HepG2 (cell line): ENCODE data around the gene PLXNA4. TPM values are rescaled to one million over a fixed set of nuclear protein-coding genes. Genes with fewer than 3 reads are reported as not detected.

Experiments
- ATAC-seq: fragments of 200-7000 bp; cut with Tn5 transposase; 3 replicates; pipeline ENCODE4 v1.9.1; 2020; ENCODE audit warnings: mild to moderate bottlenecking, moderate library complexity
- BruUV-seq: library from RNA; stranded (reverse); fragments of 400-500 nt; replicated peaks from 2 replicates; lab custom pipeline; 2021; lab: Mats Ljungman, UMichigan
- CTCF ChIA-PET: fragments of 300-600 bp; formaldehyde crosslinking; extraction: SDS; loops from one replicate; lab custom pipeline; 2021; ENCODE audit warnings: low total read pairs, inconsistent platforms, low intra/inter-chr PET ratio; lab: Yijun Ruan, JAX
- POLR2A ChIA-PET: fragments of 350-600 bp; sonication (Branson Sonifier 250); formaldehyde crosslinking; loops from one replicate; lab custom pipeline; 2020; ENCODE audit warnings: antibody characterized with exemption, inconsistent platforms; lab: Yijun Ruan, JAX
- DNase-seq: peaks from one replicate; pipeline ENCODE4 v3.0.0-alpha.2; 2015; ENCODE audit warnings: low spot score
- FAIRE-seq: peaks from 3 replicates; lab custom pipeline; 2011; peaks lifted over from hg19 to GRCh38; lab: Jason Lieb, UNC
- H2AFZ ChIP-seq: one replicate; pipeline ENCODE4 v1.6.1; 2011; ENCODE audit warnings: low read length, inconsistent platforms
- H3K27ac ChIP-seq: fragments of 300-600 bp; 3 replicates; pipeline ENCODE4 v1.8.0; 2011; ENCODE audit warnings: mixed run types, mild to moderate bottlenecking, mixed read lengths, low read length, inconsistent platforms; ENCODE audit not compliant: insufficient read depth; ENCODE audit errors: extremely low read length
- H3K27me3 ChIP-seq, 2 experiments: fragments of 200-600 bp in 1 of 2; 2 replicates in 1 of 2; 3 replicates in 1 of 2; pipeline versions ENCODE4 v1.6.0 to v1.8.0; 2011; ENCODE audit warnings: low read length in 2 of 2, mild to moderate bottlenecking in 2 of 2, moderate library complexity in 2 of 2, inconsistent platforms in 1 of 2; ENCODE audit not compliant: insufficient read depth in 2 of 2, control insufficient read depth in 1 of 2
- H3K36me3 ChIP-seq, 2 experiments: fragments of 200-600 bp in 1 of 2; replicated peaks in 1 of 2; 2 replicates in 1 of 2; 3 replicates in 1 of 2; pipeline versions ENCODE4 v1.5.1 to v1.8.0; 2011; ENCODE audit warnings: low read length in 2 of 2, inconsistent platforms in 1 of 2; ENCODE audit not compliant: insufficient read depth in 2 of 2, control insufficient read depth in 1 of 2
- H3K4me1 ChIP-seq: 2 replicates; pipeline ENCODE4 v1.5.1; 2012; ENCODE audit warnings: low read length, inconsistent platforms; ENCODE audit not compliant: insufficient read depth
- H3K4me2 ChIP-seq: 2 replicates; pipeline ENCODE4 v1.6.0; 2011; ENCODE audit warnings: low read depth, low read length, inconsistent platforms
- H3K4me3 ChIP-seq, 3 experiments: fragments of 200-600 bp in 1 of 3; sonication (generic), shearing (Covaris generic) in 1 of 3; replicated peaks in 1 of 3; 2 replicates each; pipeline ENCODE4 v1.5.1; 2011 to 2016; ENCODE audit warnings: low read length in 3 of 3, inconsistent platforms in 2 of 3, low read depth in 2 of 3, mild to moderate bottlenecking in 2 of 3, control low read depth in 1 of 3, mixed read lengths in 1 of 3; ENCODE audit not compliant: insufficient read depth in 1 of 3
- H3K79me2 ChIP-seq: one replicate; pipeline ENCODE4 v1.6.1; 2011; ENCODE audit warnings: low read length, inconsistent platforms; ENCODE audit not compliant: insufficient read depth
- H3K9ac ChIP-seq: 2 replicates; pipeline ENCODE4 v1.6.0; 2011; ENCODE audit warnings: mild to moderate bottlenecking, low read depth, low read length, inconsistent platforms; ENCODE audit not compliant: insufficient read depth
- H3K9me3 ChIP-seq: 2 replicates; pipeline ENCODE4 v1.5.1; 2012; ENCODE audit warnings: mild to moderate bottlenecking, low read length
- H4K20me1 ChIP-seq: 2 replicates; pipeline ENCODE4 v1.6.0; 2011; ENCODE audit warnings: inconsistent platforms, mild to moderate bottlenecking, low read length, moderate library complexity; ENCODE audit not compliant: insufficient read depth
- ARID2 ChIP-seq: sonication (generic); formaldehyde crosslinking; IDR thresholded peaks from 2 replicates; pipeline ENCODE4 v1.8.1; 2022; ENCODE audit warnings: mild to moderate bottlenecking, missing genetic modification reagents, borderline replicate concordance
- IRX3 ChIP-seq: sonication (generic); formaldehyde crosslinking; IDR thresholded peaks from 2 replicates; pipeline ENCODE4 v1.8.1; 2023; ENCODE audit warnings: mild to moderate bottlenecking, low read depth, missing genetic modification reagents, borderline replicate concordance
- NFIB ChIP-seq: sonication (generic); formaldehyde crosslinking; IDR thresholded peaks from 2 replicates; pipeline ENCODE4 v1.9.0; 2021; ENCODE audit warnings: missing genetic modification reagents, mild to moderate bottlenecking, borderline replicate concordance
- SMC3 ChIP-seq: IDR thresholded peaks from 2 replicates; pipeline ENCODE4 v1.6.1; 2011; ENCODE audit warnings: low read length, improper control_type of control experiment
- TEAD3 ChIP-seq: optimal IDR thresholded peaks from 2 replicates; pipeline ENCODE3; 2016; ENCODE audit warnings: borderline replicate concordance
- WIZ ChIP-seq: sonication (generic); formaldehyde crosslinking; IDR thresholded peaks from 2 replicates; pipeline ENCODE4 v1.5.1; 2020; ENCODE audit warnings: mild to moderate bottlenecking, missing genetic modification reagents
- ZNF143 ChIP-seq: sonication (generic); formaldehyde crosslinking; IDR thresholded peaks from 2 replicates; pipeline ENCODE4 v1.4.0; 2020; ENCODE audit warnings: missing genetic modification reagents
- ZNF782 ChIP-seq: sonication (generic); formaldehyde crosslinking; IDR thresholded peaks from 2 replicates; pipeline ENCODE4 v1.4.0; 2020; ENCODE audit warnings: missing genetic modification reagents, mild to moderate bottlenecking, borderline replicate concordance
- WGBS: methylation state at CpG from one replicate; pipeline ENCODE4 v1.1.6; 2017; ENCODE audit warnings: low lambda C conversion rate; 5-methylcytosine and 5-hydroxymethylcytosine counted together
- in situ Hi-C: cut with HindIII; loops from 2 replicates; pipeline ENCODE4 v1.10.0; 2017; ENCODE audit warnings: low pct_unique_long_range_greater_than_20kb; ENCODE audit not compliant: extremely low pct_ligation_motif_present
- intact Hi-C: fragments of 100-400 bp; cut with micrococcal nuclease; formaldehyde crosslinking; loops from one replicate; pipeline ENCODE4 v1.10.0; 2022; ENCODE audit not compliant: unreplicated experiment
- polyA plus RNA-seq, 8 experiments: library from polyadenylated mRNA; depleted of rRNA in 3 of 8; stranded (reverse) in 7 of 8; unstranded in 1 of 8; fragments of >200 nt; fragmentation: Illumina TruSeq in 4 of 8; extraction: Trizol in 4 of 8; gene quantifications; 2 replicates each; pipeline versions ENCODE4 v1.2.1 to v1.2.3, GENCODE V29; 2011 to 2016; ENCODE audit warnings: low read depth in 4 of 8, missing spikeins in 1 of 8, mixed read lengths in 1 of 8; ENCODE audit not compliant: insufficient read depth in 1 of 8
- total RNA-seq, 5 experiments: library from RNA; depleted of rRNA; stranded (reverse); fragments of >200 nt; fragmentation: Illumina TruSeq; extraction: Trizol; gene quantifications; 2 replicates each; pipeline ENCODE4 v1.2.3, GENCODE V29; 2016; ENCODE audit warnings: low read depth in 1 of 5
- TF ChIP-seq, protein P1 (sequence below): sonication (generic); formaldehyde crosslinking; IDR thresholded peaks from 2 replicates; pipeline ENCODE4 v1.4.0; 2020; ENCODE audit warnings: missing genetic modification reagents
- TF ChIP-seq, protein P2 (sequence below): sonication (generic); formaldehyde crosslinking; IDR thresholded peaks from 2 replicates; pipeline ENCODE4 v1.8.1; 2022; ENCODE audit warnings: low read depth, mild to moderate bottlenecking, missing genetic modification reagents
- TF ChIP-seq, protein P3 (sequence below): IDR thresholded peaks from 2 replicates; pipeline ENCODE4 v1.6.1; 2016; ENCODE audit warnings: missing compliant biosample characterization, missing genetic modification reagents, borderline replicate concordance
- TF ChIP-seq, protein P4 (sequence below): sonication (generic); formaldehyde crosslinking; conservative IDR thresholded peaks from 2 replicates; pipeline ENCODE4 v1.8.1; 2023; ENCODE audit warnings: missing genetic modification reagents
- TF ChIP-seq, protein P5 (sequence below): sonication (generic); formaldehyde crosslinking; IDR thresholded peaks from 2 replicates; pipeline ENCODE4 v1.5.1; 2020; ENCODE audit warnings: missing genetic modification reagents, mild to moderate bottlenecking, borderline replicate concordance

Gene PLXNA4
- total and polyA plus RNA-seq, 2 of the 13 experiments (the other 11 are each of a cell fraction or from before 2014, with no cell fraction given), result 0.01 to 0.04 TPM

DNA sequence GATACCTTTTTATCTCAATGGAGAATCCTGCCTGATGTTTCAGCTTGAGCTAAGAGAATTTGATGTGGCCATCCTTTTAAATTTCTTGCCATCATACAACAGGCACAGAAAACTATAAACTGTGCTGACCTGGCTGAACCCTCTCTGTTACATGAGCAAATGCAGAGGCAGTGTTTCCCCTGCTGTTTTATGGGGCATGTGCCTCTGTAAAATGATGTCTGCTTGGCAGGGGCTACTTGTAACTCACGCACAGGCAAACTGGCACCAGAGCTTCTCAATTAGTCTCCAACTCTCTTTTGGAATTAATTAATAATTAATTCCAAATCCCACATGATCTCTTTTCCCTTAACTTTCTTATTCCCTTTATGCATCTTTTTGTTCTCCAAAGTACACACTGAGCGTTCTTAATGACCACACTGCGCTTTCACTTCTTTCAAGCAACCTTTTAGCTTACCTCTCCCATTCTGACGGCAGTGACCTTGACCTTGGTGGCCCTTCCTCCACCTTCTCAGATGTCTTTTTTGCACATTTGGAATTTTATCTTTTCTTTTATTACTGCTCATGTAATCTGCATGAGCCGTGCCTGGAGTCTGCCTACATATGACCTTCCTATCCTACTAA lies 334.0 kb downstream of the PLXNA4 start (continued):
- TF ChIP-seq ZNF143 (CRISPR knock-in tag), result no peak

DNA sequence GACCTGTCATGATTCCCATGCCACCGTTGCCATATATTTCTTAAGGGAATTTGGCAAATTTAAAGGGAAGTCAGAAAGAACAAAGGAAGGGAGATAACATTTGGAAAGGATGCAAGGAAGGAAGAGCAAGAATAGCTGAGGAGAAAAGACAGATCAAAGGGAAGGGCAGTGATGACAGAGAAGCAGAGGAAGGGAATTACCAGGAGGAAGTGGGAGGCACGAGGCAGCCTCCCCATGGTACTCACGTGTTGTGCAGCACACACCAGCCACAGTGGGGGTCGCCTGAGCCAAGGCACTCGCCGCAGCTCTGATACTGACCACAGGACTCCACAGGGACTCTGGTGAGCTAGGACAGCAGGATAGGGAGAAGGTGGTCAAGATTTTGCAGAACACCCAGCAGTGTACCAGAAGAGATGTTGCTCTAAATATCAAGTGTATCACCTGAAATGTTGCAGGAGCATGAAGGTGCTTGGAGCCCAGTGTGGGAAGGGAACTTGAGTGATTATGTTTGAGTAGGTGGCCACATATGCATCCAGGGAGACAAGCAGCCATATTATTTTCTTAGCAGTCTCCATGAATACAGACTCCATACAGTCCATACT lies 335.3 kb downstream of the PLXNA4 start:
- ChIA-PET POLR2A (no interaction called here), CTCF (no interaction called here)
- BruUV-seq, result no TSS peak
- TF ChIP-seq, protein P1, sequence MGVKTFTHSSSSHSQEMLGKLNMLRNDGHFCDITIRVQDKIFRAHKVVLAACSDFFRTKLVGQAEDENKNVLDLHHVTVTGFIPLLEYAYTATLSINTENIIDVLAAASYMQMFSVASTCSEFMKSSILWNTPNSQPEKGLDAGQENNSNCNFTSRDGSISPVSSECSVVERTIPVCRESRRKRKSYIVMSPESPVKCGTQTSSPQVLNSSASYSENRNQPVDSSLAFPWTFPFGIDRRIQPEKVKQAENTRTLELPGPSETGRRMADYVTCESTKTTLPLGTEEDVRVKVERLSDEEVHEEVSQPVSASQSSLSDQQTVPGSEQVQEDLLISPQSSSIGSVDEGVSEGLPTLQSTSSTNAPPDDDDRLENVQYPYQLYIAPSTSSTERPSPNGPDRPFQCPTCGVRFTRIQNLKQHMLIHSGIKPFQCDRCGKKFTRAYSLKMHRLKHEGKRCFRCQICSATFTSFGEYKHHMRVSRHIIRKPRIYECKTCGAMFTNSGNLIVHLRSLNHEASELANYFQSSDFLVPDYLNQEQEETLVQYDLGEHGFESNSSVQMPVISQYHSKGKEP (CRISPR knock-in tag), result no peak
- TF ChIP-seq SMC3 (no peak), TEAD3 (CRISPR knock-in tag) (no peak), WIZ (CRISPR knock-in tag) (no peak), ARID2 (CRISPR knock-in tag) (no peak), ZNF782 (CRISPR knock-in tag) (no peak), NFIB (CRISPR knock-in tag) (no peak), IRX3 (CRISPR knock-in tag) (no peak)
- TF ChIP-seq, protein P2, sequence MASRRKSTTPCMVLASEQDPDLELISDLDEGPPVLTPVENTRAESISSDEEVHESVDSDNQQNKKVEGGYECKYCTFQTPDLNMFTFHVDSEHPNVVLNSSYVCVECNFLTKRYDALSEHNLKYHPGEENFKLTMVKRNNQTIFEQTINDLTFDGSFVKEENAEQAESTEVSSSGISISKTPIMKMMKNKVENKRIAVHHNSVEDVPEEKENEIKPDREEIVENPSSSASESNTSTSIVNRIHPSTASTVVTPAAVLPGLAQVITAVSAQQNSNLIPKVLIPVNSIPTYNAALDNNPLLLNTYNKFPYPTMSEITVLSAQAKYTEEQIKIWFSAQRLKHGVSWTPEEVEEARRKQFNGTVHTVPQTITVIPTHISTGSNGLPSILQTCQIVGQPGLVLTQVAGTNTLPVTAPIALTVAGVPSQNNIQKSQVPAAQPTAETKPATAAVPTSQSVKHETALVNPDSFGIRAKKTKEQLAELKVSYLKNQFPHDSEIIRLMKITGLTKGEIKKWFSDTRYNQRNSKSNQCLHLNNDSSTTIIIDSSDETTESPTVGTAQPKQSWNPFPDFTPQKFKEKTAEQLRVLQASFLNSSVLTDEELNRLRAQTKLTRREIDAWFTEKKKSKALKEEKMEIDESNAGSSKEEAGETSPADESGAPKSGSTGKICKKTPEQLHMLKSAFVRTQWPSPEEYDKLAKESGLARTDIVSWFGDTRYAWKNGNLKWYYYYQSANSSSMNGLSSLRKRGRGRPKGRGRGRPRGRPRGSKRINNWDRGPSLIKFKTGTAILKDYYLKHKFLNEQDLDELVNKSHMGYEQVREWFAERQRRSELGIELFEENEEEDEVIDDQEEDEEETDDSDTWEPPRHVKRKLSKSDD, result no peak
- TF ChIP-seq, protein P3, sequence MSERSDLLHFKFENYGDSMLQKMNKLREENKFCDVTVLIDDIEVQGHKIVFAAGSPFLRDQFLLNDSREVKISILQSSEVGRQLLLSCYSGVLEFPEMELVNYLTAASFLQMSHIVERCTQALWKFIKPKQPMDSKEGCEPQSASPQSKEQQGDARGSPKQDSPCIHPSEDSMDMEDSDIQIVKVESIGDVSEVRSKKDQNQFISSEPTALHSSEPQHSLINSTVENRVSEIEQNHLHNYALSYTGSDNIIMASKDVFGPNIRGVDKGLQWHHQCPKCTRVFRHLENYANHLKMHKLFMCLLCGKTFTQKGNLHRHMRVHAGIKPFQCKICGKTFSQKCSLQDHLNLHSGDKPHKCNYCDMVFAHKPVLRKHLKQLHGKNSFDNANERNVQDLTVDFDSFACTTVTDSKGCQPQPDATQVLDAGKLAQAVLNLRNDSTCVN, result no peak
- TF ChIP-seq, protein P4, sequence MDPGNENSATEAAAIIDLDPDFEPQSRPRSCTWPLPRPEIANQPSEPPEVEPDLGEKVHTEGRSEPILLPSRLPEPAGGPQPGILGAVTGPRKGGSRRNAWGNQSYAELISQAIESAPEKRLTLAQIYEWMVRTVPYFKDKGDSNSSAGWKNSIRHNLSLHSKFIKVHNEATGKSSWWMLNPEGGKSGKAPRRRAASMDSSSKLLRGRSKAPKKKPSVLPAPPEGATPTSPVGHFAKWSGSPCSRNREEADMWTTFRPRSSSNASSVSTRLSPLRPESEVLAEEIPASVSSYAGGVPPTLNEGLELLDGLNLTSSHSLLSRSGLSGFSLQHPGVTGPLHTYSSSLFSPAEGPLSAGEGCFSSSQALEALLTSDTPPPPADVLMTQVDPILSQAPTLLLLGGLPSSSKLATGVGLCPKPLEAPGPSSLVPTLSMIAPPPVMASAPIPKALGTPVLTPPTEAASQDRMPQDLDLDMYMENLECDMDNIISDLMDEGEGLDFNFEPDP (CRISPR knock-in tag), result no peak
- TF ChIP-seq, protein P5, sequence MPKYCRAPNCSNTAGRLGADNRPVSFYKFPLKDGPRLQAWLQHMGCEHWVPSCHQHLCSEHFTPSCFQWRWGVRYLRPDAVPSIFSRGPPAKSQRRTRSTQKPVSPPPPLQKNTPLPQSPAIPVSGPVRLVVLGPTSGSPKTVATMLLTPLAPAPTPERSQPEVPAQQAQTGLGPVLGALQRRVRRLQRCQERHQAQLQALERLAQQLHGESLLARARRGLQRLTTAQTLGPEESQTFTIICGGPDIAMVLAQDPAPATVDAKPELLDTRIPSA (CRISPR knock-in tag), result no peak

More for the DNA sequence above, 335.3 kb downstream of the PLXNA4 start:
- H3K4me1 ChIP-seq, result peaks cover 7% of the 10 kb centered on the region
- no peak overlapping the region for H3K27ac ChIP-seq
- H3K9ac ChIP-seq, result no peak overlapping the region
- no peaks in the 10 kb centered on the region for H3K79me2 ChIP-seq
- no peaks in the 10 kb centered on the region for H3K9me3 ChIP-seq
- ATAC-seq (no peak), FAIRE-seq (no peak), DNase-seq (no peak)
- H3K36me3 ChIP-seq, result no peaks in the 10 kb centered on the region
- WGBS, result 14% methylated on average over 6 of the region's 6 CpGs
- intact Hi-C loops, result no loop called here
- H2AFZ ChIP-seq, result no peak overlapping the region
- H3K4me2 ChIP-seq, result no peak overlapping the region
- no peaks in the 10 kb centered on the region for H4K20me1 ChIP-seq
- in situ Hi-C loops, result no loop called here
- H3K27me3 ChIP-seq, result peaks cover 0 to 11% of the 10 kb centered on the region in 2 experiments; a peak in 1 of 5 replicates
- H3K4me3 ChIP-seq, result no peak overlapping the region
